Fibroblast of lung (primary cell): ENCODE measurements around the gene CYTH4.

Source experiments
- CTCF ChIP-seq, 2 donors: IDR thresholded peaks in 1 of 2; conservative IDR thresholded peaks in 1 of 2; 1 replicate in 1 of 2; 2 replicates in 1 of 2; pipeline ENCODE4 v1.5.1; 2011 to 2012; ENCODE audit warnings: low read length in 2 of 2, control low read depth in 1 of 2, inconsistent platforms in 1 of 2, low read depth in 1 of 2, mild to moderate bottlenecking in 1 of 2
- EZH2 ChIP-seq: IDR thresholded peaks from 2 replicates; pipeline ENCODE4 v1.5.1; 2012; ENCODE audit warnings: low read length, control low read depth, mild to moderate bottlenecking; ENCODE audit errors: missing control alignments

- no peak for TF ChIP-seq CTCF (conservative IDR thresholded peaks at IDR 0.05 in 1 of 2, IDR thresholded peaks at IDR 0.05 in 1 of 2; ENCODE audit: low read depth in 1 of 2, low read length in 2 of 2)
- no peak for TF ChIP-seq EZH2
These were observed 40.8 kb upstream of the CYTH4 start for GRCh38 chr22:37241351-37242142.
